PC-3 (cell line): ENCODE measurements around the gene CKAP4.

ENCODE experiments used
- CTCF ChIP-seq: fragments of 300-600 bp; sonication (generic); conservative IDR thresholded peaks from 2 replicates; pipeline ENCODE4 v1.5.1; 2017; ENCODE audit warnings: antibody characterized with exemption, low read depth, mild to moderate bottlenecking, low read length
- EZH2phosphoT487 ChIP-seq: fragments of 300-600 bp; sonication (generic); IDR thresholded peaks from 2 replicates; pipeline ENCODE4 v1.6.1; 2018; ENCODE audit warnings: mild to moderate bottlenecking, antibody characterized with exemption, low read length, borderline replicate concordance

- TF ChIP-seq CTCF (no peak), EZH2phosphoT487 (no peak)
These were observed 26.2 kb upstream of the CKAP4 start for GRCh38 chr12:106274012-106274411.
